Measurements from ENCODE around the gene CPNE4.

Gene CPNE4

GRCh38 chr3:131989318-131989717 is 45.5 kb downstream of the CPNE4 start:
- no peak for TF ChIP-seq CTCF (conservative IDR thresholded peaks at IDR 0.05; ENCODE audit: low read depth, low read length)
- no peak for DNase-seq (ENCODE audit: low read depth)
- H3K4me3 ChIP-seq (ENCODE audit: low read depth, low read length): no peak overlapping the region

GRCh38 chr3:131988209-131988608 is 46.6 kb downstream of the CPNE4 start:
- H3K4me3 ChIP-seq (ENCODE audit: low read depth, low read length): no peak overlapping the region
- TF ChIP-seq CTCF (conservative IDR thresholded peaks at IDR 0.05; ENCODE audit: low read depth, low read length): no peak
- no peak for DNase-seq (ENCODE audit: low read depth)

- no peak overlapping the region for H3K4me3 ChIP-seq (ENCODE audit: low read depth, low read length)
- DNase-seq (ENCODE audit: low read depth): no peak
- no peak for TF ChIP-seq CTCF (conservative IDR thresholded peaks at IDR 0.05; ENCODE audit: low read depth, low read length)
Observed at GRCh38 chr3:131983689-131984088, 51.1 kb downstream of the CPNE4 start.

GRCh38 chr3:131981323-131981722 is 53.5 kb downstream of the CPNE4 start:
- no peak for TF ChIP-seq CTCF (conservative IDR thresholded peaks at IDR 0.05; ENCODE audit: low read depth, low read length)
- H3K4me3 ChIP-seq (ENCODE audit: low read depth, low read length): no peak overlapping the region
- DNase-seq (ENCODE audit: low read depth): no peak

- DNase-seq (ENCODE audit: low read depth): no peak
- no peak for TF ChIP-seq CTCF (conservative IDR thresholded peaks at IDR 0.05; ENCODE audit: low read depth, low read length)
- no peak overlapping the region for H3K4me3 ChIP-seq (ENCODE audit: low read depth, low read length)
Observed at GRCh38 chr3:131976448-131976847, 58.4 kb downstream of the CPNE4 start.

GRCh38 chr3:131975047-131975446 is 59.8 kb downstream of the CPNE4 start:
- no peak for TF ChIP-seq CTCF (conservative IDR thresholded peaks at IDR 0.05; ENCODE audit: low read depth, low read length)

GRCh38 chr3:131973731-131974130 is 61.1 kb downstream of the CPNE4 start:
- TF ChIP-seq CTCF (conservative IDR thresholded peaks at IDR 0.05; ENCODE audit: low read depth, low read length): no peak
- no peak for DNase-seq (ENCODE audit: low read depth)
- no peak overlapping the region for H3K4me3 ChIP-seq (ENCODE audit: low read depth, low read length)

More at GRCh38 chr3:131975047-131975446, 59.8 kb downstream of the CPNE4 start:
- DNase-seq (ENCODE audit: low read depth): no peak
- H3K4me3 ChIP-seq (ENCODE audit: low read depth, low read length): no peak overlapping the region
